Mammary epithelial cell (primary cell): ENCODE measurements around the gene SLC10A1.

ENCODE experiments used
- EZH2 ChIP-seq: IDR thresholded peaks from 2 replicates; pipeline ENCODE4 v1.6.1; 2012; ENCODE audit warnings: low read length, inconsistent platforms, borderline replicate concordance
- TF ChIP-seq, protein P1 (sequence below), 2 donors: IDR thresholded peaks in 1 of 2; conservative IDR thresholded peaks in 1 of 2; 2 replicates each; pipeline ENCODE4 v1.5.1; 2011 to 2012; ENCODE audit warnings: inconsistent platforms in 2 of 2, low read length in 2 of 2, mild to moderate bottlenecking in 2 of 2, control low read depth in 1 of 2, low read depth in 1 of 2; ENCODE audit not compliant: insufficient read depth in 1 of 2; ENCODE audit errors: extremely low read depth in 1 of 2

DNA sequence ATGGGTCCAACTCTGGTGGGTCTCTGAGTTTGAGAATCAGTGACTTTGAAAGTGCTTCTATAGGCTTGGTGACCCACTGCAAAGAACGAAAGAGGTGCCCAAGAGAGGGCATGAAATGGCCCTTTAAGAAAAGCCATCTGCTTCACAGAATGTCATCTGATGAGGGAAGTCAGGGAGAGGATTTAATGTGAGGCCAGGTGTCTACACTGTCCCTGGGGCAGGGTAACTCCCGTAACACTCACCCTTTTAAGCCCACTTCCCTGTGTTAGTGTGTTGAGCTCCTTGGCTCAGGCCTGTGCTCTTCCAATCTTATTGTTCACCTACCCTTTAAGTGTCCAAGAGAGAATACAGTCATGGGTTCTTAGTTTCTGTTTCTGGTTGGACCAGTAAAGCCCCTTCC lies 46.5 kb downstream of the SLC10A1 start:
- TF ChIP-seq, protein P1, sequence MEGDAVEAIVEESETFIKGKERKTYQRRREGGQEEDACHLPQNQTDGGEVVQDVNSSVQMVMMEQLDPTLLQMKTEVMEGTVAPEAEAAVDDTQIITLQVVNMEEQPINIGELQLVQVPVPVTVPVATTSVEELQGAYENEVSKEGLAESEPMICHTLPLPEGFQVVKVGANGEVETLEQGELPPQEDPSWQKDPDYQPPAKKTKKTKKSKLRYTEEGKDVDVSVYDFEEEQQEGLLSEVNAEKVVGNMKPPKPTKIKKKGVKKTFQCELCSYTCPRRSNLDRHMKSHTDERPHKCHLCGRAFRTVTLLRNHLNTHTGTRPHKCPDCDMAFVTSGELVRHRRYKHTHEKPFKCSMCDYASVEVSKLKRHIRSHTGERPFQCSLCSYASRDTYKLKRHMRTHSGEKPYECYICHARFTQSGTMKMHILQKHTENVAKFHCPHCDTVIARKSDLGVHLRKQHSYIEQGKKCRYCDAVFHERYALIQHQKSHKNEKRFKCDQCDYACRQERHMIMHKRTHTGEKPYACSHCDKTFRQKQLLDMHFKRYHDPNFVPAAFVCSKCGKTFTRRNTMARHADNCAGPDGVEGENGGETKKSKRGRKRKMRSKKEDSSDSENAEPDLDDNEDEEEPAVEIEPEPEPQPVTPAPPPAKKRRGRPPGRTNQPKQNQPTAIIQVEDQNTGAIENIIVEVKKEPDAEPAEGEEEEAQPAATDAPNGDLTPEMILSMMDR (conservative IDR thresholded peaks at IDR 0.05 in 1 of 2, IDR thresholded peaks at IDR 0.05 in 1 of 2; ENCODE audit: extremely low read depth in 1 of 2, insufficient read depth in 1 of 2, low read depth in 1 of 2, low read length in 2 of 2) = no peak
- TF ChIP-seq EZH2 = no peak
